NCI-H2107 treated with DMSO at 0.1 percent for 48 hours (cell line): ENCODE measurements around the gene CRAT.
A peak's percentile ranks its signal among the peaks of the same experiment; 100 is the strongest.

Experiments
- DNase-seq: peaks from one replicate; lab custom pipeline; 2025; ENCODE audit not compliant: unreplicated experiment; lab: John Stamatoyannopoulos, UW

CRAT gene

GRCh38 chr9:129110740-129111527 lies at the start of gene CRAT, which contains the start of gene PTPA:
Gene CRAT (minus strand): TSS chr9:129110793. CDS start chr9:129110509, 284 bp downstream.
Gene PTPA (plus strand): TSS chr9:129111415. CDS start chr9:129111601, 186 bp downstream.
- DNase-seq: peak; percentile 76

GRCh38 chr9:129156163-129156562 lies 45.6 kb upstream of the CRAT start:
- DNase-seq: no peak

GRCh38 chr9:129154866-129155477 lies 44.4 kb upstream of the CRAT start:
- DNase-seq: no peak

- DNase-seq: no peak
These were observed 40.9 kb upstream of the CRAT start for GRCh38 chr9:129151469-129151868.

- no peak for DNase-seq
These were observed 40.1 kb upstream of the CRAT start for GRCh38 chr9:129150672-129151211.

- DNase-seq: no peak
These were observed 39.5 kb upstream of the CRAT start for GRCh38 chr9:129150122-129150521.

- DNase-seq: no peak
These were observed 38.8 kb upstream of the CRAT start for GRCh38 chr9:129149442-129149841.

- DNase-seq: no peak
These were observed 38.0 kb upstream of the CRAT start for GRCh38 chr9:129148463-129149204.

- DNase-seq: no peak
These were observed 35.9 kb upstream of the CRAT start for GRCh38 chr9:129146441-129146941.

GRCh38 chr9:129145841-129146292 lies 35.3 kb upstream of the CRAT start:
- DNase-seq: no peak

GRCh38 chr9:129145316-129145715 lies 34.7 kb upstream of the CRAT start:
- no peak for DNase-seq

GRCh38 chr9:129143031-129143927 lies 32.7 kb upstream of the CRAT start:
- DNase-seq: peak; percentile 16

GRCh38 chr9:129142138-129142935 lies 31.7 kb upstream of the CRAT start:
- no peak for DNase-seq

- peak; percentile 21 for DNase-seq
These were observed 30.8 kb upstream of the CRAT start for GRCh38 chr9:129141066-129142041.

- peak; percentile 40 for DNase-seq
These were observed 29.9 kb upstream of the CRAT start for GRCh38 chr9:129140397-129141065.

GRCh38 chr9:129139993-129140396 lies 29.4 kb upstream of the CRAT start:
- DNase-seq: peak; percentile 98

- DNase-seq: peak; percentile 86
These were observed 28.8 kb upstream of the CRAT start for GRCh38 chr9:129139233-129139992.
